BE2C (cell line): ENCODE results near the gene PPP1R1C.
"Not testable (repeated sequence)": the region's sequence is repeated elsewhere in the genome, so short reads cannot be mapped to it uniquely, and the experiment has no call there.

ENCODE experiments used
- DNase-seq: peaks from one replicate; pipeline ENCODE4 v3.0.0-alpha.2; 2020
- H3K27me3 ChIP-seq: fragments of 250-450 bp; sonication (Bioruptor Pico); 2 replicates; pipeline ENCODE4 v1.5.1; 2020; ENCODE audit warnings: mild to moderate bottlenecking
- H3K36me3 ChIP-seq: fragments of 250-450 bp; sonication (Bioruptor Pico); 2 replicates; pipeline ENCODE4 v1.5.1; 2020; ENCODE audit warnings: mild to moderate bottlenecking
- H3K4me1 ChIP-seq: fragments of 250-450 bp; sonication (Bioruptor Pico); 2 replicates; pipeline ENCODE4 v1.5.1; 2020
- H3K4me3 ChIP-seq: 2 replicates; pipeline ENCODE4 v1.5.1; 2011; ENCODE audit warnings: low read depth, low read length
- H3K9me3 ChIP-seq: fragments of 250-450 bp; sonication (Bioruptor Pico); 2 replicates; pipeline ENCODE4 v1.5.1; 2020
- CTCF ChIP-seq: IDR thresholded peaks from 2 replicates; pipeline ENCODE4 v1.5.1; 2012; ENCODE audit warnings: mild to moderate bottlenecking, low read depth, low read length

PPP1R1C gene

GRCh38 chr2:182015334-182016109, 29.9 kb downstream of the PPP1R1C start:
- H3K36me3 ChIP-seq, result no peaks in the 10 kb centered on the region
- no peak overlapping the region for H3K4me3 ChIP-seq
- no peaks in the 10 kb centered on the region for H3K4me1 ChIP-seq
- TF ChIP-seq CTCF, result no peak
- H3K27me3 ChIP-seq, result no peaks in the 10 kb centered on the region
- H3K9me3 ChIP-seq, result no peaks in the 10 kb centered on the region
- no peak for DNase-seq

DNA sequence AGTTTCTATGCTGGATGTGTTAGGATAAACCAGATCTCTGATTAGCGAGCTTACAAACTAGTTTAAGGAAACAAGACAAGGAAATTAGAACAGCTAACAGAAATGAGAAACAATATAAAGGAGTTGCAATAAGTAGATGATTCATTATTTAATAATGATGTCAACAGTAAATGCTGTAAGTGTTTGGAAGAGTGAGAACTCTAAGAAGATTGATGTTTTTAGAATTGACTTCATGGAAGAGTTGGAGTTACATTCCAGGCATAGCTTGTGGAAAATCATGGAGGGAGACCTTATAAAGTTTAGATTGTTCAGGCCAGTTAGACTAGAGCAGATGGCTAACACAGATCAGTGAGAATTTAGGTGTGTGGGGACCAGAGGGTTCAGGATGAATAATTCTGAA, 32.6 kb downstream of the PPP1R1C start:
- no peaks in the 10 kb centered on the region for H3K9me3 ChIP-seq
- no peaks in the 10 kb centered on the region for H3K36me3 ChIP-seq
- H3K4me3 ChIP-seq, result no peak overlapping the region
- H3K27me3 ChIP-seq, result no peaks in the 10 kb centered on the region
- no peak for TF ChIP-seq CTCF
- no peaks in the 10 kb centered on the region for H3K4me1 ChIP-seq
- DNase-seq, result no peak

DNA sequence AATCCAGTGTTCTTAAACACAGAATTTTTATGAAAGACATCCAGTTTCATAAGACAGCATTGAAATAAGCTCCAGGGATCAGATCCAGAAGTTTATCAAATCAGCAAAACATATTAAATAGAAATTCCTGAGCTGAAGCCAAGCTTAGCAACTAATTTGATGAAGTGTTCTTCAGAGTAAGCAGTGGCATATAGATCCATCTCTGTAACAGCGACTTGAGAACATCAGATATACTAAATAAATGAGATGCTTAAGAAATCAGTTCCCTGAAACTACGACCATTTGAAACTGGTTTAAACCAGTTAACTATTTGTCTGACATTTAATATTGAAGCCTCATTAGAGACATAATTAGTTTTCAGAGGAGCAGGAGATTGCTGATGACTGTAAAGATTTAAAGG, 34.1 kb downstream of the PPP1R1C start:
- H3K4me3 ChIP-seq, result no peak overlapping the region
- H3K36me3 ChIP-seq, result no peaks in the 10 kb centered on the region
- no peaks in the 10 kb centered on the region for H3K4me1 ChIP-seq
- DNase-seq, result no peak
- no peaks in the 10 kb centered on the region for H3K9me3 ChIP-seq
- no peaks in the 10 kb centered on the region for H3K27me3 ChIP-seq
- TF ChIP-seq CTCF, result no peak

- H3K9me3 ChIP-seq, result no peaks in the 10 kb centered on the region
- H3K36me3 ChIP-seq, result no peaks in the 10 kb centered on the region
- no peak for DNase-seq
- no peaks in the 10 kb centered on the region for H3K4me1 ChIP-seq
- H3K27me3 ChIP-seq, result no peaks in the 10 kb centered on the region
- TF ChIP-seq CTCF, result no peak
- H3K4me3 ChIP-seq, result no peak overlapping the region
Observed at GRCh38 chr2:182020286-182021070, 34.8 kb downstream of the PPP1R1C start.

GRCh38 chr2:182023235-182023634, 37.6 kb downstream of the PPP1R1C start:
- Histone ChIP-seq H3K36me3 (no peaks in the 10 kb centered on the region), H3K9me3 (no peaks in the 10 kb centered on the region), H3K4me1 (no peaks in the 10 kb centered on the region), H3K4me3 (no peak overlapping the region), H3K27me3 (no peaks in the 10 kb centered on the region)
- no peak for TF ChIP-seq CTCF
- DNase-seq, result no peak

DNA sequence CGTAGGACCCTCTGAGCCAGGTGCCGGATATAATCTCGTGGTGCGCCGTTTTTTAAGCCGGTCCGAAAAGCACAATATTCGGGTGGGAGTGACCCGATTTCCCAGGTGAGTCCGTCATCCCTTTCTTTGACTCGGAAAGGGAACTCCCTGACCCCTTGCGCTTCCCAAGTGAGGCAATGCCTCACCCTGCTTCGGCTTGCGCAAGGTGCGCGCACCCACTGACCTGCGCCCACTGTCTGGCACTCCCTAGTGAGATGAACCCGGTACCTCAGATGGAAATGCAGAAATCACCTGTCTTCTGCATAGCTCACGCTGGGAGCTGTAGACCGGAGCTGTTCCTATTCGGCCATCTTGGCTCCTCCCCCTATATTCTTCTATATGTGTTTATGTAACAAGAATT, 45.2 kb downstream of the PPP1R1C start:
- H3K4me1 ChIP-seq, DNase-seq, H3K36me3 ChIP-seq, H3K27me3 ChIP-seq, H3K4me3 ChIP-seq, H3K9me3 ChIP-seq: not testable (repeated sequence)
